Fibroblast of gingiva (primary cell): ENCODE measurements around the gene MAN1A2.
"Not testable (repeated sequence)": the region's sequence is repeated elsewhere in the genome, so short reads cannot be mapped to it uniquely, and the experiment has no call there.

ENCODE experiments used
- DNase-seq: peaks from one replicate; pipeline ENCODE4 v3.0.0-alpha.2; 2011; ENCODE audit warnings: low read depth

Gene MAN1A2

DNA sequence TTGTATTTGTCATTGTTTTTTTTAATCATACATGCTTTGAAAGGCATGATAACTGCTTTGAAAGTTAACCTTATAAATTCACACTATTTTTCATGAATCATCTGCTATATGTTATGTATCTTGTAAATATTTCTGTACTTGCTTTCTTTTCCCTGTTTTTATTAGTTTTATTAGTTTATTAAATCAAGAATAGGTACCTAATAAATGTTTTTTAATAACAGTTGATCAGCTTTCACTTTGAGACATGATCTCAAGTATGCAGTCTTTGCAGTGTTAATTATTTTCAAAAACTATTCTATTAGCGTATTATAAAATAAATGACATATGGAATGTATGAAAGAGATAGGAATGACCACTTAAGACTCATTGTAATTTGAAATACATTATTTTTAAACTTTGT lies 127.8 kb downstream of the MAN1A2 start:
- DNase-seq: no peak

DNA sequence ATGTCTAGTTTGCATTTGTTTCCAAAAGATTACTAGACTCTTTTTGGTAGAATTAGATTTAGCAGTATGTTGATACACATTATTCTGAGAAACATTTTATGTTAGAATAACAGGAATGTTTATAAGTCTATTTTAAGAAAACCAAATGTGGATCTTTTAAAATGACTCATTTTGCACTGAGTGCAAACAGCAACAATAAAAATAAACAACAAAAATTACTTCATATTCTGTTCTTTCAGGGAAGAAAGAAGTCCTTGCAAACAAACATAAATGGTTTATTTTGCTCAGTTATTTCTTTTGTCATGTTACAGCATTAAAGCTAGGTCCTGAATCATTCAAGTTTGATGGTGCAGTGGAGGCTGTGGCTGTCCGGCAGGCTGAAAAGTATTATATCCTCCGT lies 131.8 kb downstream of the MAN1A2 start:
- peak; percentile 27 for DNase-seq

DNA sequence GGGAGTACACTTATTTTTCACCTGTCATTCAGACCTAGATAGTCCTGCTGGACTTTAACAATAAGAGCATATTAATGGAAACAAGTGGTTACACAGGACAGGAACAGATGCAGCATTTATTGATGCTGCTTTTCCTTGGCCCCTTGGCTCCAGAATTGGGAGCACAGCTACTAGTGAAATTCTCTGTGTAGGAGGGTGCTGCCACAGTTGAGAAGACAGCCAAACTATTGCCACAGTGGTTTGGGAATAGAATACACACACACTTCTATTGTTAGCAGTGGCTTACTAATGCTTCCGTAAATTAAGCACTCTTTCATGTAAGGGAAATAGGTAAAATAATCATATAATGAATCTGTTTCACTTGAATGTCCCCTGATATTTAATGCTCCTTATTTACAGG lies 133.3 kb downstream of the MAN1A2 start:
- DNase-seq: no peak

DNA sequence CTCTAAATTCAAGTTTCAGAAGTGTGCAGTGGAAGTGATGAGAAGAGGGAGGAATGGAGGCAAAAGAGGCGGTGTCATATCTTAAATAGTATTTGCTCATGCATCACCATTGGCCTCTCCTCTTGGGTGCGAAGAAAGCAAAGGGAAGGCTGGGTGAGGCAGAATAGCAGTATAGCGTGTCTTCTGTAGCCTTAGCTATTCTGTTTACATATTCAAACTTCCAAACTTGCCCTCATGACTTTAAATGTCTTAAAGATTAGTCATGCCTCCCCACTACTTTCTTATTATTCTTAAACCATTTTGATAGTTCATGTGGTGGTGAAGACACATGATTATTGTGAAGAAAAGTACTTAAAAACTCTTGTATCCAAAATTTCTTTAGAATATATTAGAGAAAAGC lies 134.0 kb downstream of the MAN1A2 start:
- peak; percentile 57 for DNase-seq

DNA sequence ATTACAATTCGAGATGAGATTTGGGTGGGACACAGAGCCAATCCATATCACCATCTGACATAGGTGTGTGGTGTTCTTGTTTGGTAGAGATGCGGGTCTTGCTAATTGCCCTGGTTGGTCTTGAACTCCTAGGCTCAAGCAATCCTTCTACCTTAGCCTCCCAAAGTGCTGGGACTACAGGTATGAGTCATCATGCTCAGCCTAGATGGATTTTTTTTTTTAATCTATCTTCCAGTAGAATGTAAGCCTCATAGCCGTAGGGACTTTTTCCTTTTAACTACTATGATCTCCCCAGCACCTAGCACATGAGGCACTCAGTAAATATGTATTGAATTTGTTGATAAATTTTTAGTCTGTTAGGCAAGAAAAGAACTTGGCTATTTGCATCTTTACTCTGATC lies 144.0 kb downstream of the MAN1A2 start:
- no peak for DNase-seq

DNA sequence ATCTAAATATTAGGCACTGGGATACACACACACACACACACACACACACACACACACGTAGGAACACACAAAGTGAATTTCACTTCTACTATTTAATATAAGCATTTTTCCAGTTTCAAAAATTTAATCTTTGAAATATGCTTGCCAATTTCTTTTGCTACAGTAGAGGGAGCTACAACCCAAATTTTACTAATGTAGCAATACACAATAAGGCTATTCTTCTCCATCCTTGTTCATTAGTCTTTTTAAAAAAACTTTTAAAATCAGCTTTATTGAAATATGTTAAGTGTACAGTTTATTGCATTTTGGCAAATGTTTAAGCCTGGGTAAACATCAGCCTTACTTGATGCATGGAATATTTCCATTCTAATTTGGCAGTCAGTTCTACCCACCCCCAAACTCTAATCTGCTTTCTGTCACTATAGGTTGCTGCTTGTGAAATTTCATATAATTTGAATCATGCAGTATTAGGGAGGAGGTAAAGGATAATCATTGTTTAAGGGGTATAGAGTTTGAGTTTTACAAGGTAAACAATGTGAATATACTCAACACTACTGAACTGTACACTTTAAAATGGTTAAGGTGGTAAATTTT lies 145.6 kb downstream of the MAN1A2 start:
- no peak for DNase-seq

DNA sequence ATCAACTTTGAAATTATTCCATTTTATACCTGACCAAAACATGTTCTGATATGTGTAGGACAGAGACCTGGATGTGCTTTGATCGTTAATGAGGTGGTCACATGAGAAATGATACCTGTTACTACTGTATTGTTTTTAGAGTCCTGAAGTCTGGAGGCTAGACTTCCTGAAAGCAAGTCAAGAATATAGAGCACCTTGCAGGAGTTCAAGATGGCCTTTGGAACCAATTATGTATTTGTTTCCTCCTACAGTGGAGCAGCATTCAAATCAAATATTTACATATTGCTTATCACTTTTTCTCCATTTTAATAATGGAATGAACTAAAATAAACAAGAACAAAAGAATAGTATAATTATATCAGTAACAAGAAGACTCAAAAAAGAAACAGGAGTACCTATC lies 155.9 kb downstream of the MAN1A2 start:
- DNase-seq: no peak

DNA sequence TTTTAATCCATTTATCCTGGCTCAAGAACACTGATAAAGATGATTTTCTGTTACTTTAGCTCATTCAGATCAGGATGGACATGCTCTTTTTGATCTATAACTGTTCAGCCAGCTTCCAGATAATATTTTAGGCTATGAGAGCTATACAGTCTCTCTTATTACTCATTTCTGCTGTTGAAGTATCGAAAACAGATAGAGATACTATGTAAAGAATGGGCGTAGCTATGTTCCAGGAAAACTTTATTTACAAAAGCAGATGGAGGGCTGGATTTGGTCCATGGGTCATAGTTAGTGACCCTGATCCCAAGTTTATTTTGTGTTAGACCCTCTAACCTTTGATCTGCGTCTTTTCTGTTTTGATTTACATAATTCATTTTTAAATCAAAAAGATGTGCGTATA lies 159.8 kb downstream of the MAN1A2 start:
- DNase-seq: no peak

DNA sequence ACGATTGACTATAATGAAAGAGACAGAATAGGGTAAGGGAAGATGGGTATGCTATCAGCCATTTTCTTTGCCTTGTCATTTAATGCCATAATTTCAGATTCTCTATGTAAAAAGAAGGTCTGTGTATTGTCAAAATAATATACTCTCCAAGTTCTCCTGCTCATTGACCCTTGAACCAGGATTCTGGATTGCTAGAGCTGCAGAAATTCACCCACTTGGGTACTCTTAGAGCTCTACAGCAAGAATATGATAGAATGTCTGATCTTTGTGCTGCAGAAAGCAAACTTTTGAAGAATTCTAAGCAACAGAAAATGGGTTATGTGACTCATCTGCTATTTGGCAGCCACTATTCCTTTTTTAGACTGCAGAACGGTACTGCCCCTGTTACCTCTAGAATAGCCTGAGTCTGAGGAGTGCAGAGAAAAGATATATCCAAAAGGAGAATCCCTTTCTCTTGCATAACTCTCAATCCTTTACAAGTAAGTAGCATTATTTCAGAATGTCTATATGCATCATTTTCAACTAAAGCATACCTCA lies 160.4 kb downstream of the MAN1A2 start:
- DNase-seq: peak; percentile 7

DNA sequence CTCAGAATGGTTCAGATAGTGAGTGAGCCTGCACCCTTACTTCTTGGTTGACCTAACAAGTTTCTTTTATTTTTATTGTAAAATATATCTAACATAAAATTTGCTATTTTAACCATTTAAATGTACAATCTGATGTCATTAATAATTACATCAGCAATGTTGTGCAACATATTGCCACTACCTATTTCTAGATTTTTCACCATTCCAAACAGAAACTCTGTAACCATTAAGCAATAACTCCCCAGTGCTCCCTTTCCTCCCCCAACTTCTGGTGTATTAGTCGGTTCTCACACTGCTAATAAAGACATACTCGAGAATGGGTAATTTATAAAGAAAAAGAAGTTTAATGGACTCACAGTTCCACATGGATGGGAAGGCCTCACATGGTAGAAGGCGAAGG lies 162.4 kb downstream of the MAN1A2 start:
- no peak for DNase-seq

DNA sequence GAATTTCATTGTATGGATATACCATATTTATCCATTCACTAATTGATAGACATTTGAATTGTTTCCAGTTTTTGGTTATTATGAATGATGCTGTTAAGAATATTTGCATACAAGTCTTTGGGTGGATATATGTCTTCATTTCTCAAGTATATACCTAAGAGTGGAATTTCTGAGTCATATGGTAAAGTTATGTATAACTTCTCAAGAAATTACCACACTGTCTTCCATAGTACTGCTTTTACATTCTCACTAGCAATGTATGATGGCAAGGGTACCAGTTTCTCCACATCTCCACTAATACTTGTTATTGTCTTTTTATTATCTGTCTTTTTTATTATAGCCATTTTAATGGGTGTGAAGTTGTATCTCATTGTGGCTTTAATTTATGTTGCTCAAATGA lies 164.0 kb downstream of the MAN1A2 start:
- DNase-seq: no peak

DNA sequence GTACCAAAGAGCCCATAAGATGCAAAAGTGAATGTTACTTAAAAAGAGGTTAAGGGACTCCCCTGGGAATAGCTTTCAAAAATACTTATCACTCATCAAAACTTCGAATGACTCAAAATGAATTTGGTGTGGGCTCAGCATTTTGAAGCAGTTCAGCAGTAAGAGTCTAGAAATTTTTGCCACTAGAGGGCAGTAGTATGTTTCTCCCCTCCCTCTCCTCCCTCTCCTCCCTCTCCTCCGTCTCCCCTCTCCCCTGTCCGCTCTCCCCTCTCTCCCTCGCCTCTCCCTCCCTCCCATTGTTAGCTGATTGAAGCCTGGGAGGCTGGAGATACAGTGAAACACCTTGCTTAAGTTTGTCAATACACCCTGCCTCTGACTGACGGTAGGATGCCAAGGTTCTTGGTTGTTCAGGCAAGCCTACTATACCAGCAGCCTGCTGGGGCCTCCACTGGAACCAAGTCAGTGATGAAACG lies 167.8 kb downstream of the MAN1A2 start:
- DNase-seq: peak; percentile 50

DNA sequence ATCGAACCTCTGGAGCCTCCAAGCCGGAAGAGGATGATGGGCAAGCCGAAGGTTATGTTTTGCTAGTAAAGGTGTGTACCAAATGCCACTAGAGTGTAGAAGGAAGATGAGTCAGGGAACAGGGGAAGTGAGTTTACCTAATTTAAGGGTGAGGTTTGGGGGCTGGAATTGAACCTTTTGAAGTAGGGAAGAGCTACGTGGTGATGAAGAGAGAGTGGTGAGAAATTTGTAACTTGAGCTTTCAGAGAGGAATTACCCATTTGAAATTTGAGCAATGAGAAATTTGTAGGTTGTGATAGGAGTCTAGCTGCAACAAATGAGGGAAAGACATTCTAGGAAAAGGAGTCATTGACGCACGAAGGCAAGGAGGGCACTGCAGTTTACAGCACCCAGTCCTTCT lies 168.6 kb downstream of the MAN1A2 start:
- no peak for DNase-seq

DNA sequence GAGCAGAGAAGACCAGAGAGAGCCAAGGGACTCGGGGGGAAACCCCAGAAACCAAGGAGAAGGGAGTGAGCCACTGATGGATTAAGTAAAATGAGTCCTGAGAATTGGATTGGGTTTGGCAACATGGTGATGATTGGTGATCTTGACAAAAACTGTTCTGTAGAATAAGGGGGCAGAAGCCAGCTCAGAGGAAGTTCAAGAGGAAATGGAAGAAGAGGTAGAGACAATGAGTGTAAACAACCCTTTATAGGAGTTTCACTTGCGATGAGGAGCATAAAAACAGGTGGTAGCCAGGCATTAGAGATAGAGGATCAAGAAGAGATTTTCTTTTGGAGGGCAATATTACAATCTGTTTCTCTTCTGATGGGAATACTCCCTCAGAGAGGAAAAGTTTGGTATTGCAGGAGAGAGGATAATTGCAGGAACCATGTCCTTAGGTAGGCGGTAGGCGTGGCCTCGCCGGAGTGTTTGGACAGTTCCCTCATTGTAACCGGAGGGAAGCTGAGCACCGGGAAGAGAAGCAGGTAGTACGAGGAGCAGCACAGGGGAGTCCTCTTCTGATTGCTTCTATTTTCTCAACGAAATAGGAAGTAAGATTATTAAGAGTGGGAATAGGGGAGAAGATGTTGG lies 170.2 kb downstream of the MAN1A2 start:
- no peak for DNase-seq

DNA sequence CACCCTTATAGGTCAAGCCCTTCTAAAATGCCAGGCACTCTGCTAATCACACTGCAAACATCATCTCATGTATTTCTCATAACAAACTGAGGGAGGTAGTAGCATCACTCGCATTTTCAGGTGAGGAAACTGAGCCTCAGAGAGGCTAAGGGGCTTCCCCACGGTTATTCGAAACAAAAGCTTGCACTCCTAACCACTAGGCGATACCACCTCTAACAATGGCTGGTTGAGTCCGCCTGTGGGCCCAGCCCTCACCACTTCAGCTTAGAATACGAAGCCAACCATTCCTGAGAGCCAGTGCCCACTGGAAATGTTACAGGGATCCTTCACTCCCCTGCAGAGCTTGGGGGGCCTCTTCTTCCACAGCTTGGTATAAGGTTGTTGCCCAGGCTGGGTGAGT lies 173.3 kb downstream of the MAN1A2 start:
- DNase-seq: no peak

DNA sequence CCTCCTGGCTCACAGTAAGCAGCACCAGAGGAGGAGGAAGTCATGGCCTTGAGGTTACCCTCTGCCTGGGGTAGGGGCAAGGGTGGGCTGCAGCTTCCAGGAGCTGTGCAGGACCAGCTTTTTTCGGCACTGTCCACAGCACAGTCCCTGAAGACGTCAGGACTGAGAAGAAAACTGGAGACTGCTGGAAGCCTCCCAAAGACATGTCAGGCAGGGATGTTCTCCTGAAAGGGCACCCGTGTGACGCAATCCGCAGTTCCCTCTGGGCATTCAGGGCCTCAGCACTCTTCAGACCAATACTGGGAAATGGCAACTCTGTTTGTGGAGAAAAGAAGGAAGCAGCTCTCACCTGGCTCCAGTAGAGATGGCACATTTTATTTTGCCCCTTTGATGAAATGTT lies 173.8 kb downstream of the MAN1A2 start:
- DNase-seq: peak; percentile 68

DNA sequence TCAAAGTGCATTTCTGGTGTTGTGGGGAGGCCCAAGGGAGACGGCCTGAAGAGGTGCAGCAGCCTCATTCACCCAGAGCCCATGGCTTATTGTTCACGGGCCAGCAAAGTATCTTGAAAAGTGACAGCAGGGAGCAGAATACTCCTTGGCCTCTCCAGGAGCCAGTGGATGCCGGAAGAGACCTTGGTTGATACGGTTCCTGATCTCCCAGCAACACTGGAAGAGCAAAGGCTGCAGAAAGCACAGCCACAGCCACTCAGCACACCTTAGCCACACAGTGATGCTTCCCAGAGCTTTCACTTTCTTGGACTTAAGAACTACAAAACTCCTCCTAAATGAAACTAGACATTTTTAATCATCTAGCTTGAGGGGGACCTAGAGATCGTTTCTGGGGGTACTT lies 174.3 kb downstream of the MAN1A2 start:
- no peak for DNase-seq

DNA sequence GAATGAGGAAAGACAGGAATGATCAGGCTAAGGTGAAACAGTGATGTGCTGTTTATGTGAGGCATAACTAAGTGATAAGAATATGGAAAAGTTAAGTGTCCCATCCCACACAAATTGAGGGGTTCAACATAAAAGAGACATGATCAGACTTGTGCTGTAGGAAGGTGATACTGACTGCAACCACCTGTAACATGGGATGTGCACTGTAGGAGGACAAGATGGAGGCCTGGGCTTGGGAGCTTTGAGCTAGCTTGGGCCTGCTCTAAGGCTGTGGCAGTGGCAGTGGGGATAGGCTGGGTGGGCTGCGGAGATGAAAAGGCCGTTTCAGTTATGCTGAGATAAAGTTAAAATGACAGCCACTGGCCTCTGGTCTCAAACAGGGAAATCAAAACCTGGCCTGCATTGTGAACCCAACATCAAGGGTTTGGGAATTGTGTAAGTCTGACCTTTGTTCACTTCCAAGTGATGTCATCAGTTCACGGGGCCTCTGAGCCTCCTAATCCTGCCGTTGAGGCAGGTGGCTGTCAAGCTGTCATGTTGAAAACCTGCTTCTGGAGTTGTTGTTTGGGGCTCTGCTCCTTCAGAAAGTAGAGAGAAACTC lies 177.4 kb downstream of the MAN1A2 start:
- no peak for DNase-seq

DNA sequence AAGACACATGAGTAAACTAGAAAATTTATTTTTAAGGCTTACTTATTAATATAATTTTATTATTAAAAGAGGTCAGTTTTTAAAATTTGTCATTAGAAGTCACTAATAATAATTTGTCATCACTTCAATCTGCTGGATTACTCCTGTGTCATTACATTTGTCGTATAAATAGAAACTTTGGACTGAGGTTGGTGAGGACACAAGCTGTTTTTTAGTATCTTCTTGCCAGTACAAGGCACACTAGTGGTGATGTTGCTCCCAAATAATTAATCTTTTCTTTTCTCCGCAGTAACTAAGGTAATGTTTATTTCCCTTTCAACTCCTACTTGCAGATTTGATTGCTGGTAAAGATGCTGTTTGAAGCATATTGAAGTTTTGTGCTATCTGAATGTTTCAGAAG lies 179.2 kb downstream of the MAN1A2 start:
- no peak for DNase-seq

DNA sequence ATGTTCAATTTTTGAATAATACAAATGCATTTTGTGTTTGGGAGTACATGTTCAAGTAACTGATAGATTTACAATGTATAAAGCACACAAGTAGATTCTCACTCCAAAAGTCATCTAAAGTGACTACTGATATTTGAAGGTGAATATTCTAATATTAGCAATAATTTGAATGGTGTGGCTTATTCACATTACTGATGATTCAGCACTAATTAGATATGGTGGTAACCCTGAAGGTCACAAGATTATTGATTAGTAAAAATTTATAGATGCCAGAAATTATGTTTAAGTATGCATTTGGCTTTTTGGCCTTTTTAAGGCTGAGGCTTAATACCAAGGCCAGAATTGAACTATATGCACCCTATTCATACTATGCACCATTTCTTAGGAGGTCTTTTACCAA lies 186.2 kb downstream of the MAN1A2 start:
- DNase-seq: no peak

DNA sequence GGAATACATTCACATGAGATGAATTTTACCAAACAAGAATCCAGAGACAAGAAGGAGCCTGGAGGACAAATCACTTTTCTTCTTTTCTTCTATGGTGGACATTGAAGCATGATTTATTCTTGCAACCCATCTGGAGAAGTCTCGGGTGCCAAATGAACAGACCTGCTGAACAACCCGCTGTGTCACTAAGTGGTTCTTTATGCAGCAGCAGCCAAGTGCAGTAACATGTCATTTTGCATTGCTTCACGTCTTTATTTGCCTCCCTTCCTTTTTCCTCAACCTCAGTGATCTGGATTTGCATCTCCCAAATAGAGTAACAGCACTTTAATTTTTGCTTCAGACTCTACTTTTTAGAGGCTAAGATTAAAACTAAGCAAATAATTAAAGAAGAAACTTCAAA lies 188.6 kb downstream of the MAN1A2 start:
- DNase-seq: no peak

DNA sequence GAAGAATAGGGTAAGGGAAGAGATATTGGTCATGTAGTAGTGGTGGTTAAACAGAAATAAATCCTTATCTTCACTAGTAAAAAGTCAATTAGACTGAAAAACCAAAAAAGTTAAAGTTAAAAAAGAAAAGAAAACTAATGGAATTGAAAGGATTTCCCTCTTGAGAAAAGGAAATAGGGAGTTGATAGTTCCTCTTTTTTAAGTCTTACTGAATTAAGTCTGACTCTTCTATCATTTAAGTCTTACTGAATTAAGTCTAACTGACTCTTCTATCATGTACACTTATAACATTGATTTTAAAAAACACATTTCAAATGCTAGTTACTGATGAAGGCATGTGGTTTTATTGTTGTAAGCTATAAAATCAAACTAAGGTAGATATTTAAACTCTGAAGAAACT lies 189.1 kb downstream of the MAN1A2 start:
- DNase-seq: no peak

DNA sequence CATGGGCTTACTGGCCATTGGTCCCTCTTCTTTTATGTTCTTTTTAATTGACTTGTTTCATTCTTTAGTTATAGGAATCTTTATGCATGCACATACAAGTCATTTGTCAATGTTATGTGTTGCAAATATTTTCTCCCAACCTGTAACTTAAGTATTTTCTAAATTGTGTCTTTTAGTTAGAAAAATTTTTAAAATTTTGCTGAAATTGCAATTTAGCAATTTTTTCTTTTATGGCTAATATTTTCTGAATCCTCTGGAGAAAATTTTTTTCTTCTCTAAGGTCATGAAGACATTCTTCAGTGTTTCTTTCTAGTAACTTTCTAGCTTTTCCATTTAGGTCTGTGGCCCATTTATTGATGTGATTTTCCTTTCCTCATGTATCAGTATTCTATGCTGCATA lies 189.7 kb downstream of the MAN1A2 start:
- DNase-seq: no peak

DNA sequence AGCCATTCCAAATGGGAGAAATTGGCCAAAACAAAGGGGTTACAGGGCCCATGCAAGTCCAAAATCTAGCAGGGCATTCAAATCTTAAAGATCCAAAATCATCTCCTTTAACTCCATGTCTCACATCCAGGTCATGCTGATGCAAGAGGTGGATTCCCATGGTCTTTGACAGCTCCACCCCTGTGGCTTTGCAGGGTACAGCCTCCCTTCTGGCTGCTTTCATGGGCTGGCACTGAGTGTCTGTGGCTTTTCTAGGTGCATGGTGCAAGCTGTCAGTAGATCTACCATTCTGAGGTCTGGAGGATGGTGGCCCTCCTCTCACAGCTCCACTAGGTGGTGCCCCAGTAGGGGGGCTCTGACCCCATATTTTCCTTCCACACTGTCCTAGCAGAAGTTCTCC lies 191.2 kb downstream of the MAN1A2 start:
- not testable (repeated sequence) for DNase-seq
